ENCODE measurements around the gene TRAF2.

DNA sequence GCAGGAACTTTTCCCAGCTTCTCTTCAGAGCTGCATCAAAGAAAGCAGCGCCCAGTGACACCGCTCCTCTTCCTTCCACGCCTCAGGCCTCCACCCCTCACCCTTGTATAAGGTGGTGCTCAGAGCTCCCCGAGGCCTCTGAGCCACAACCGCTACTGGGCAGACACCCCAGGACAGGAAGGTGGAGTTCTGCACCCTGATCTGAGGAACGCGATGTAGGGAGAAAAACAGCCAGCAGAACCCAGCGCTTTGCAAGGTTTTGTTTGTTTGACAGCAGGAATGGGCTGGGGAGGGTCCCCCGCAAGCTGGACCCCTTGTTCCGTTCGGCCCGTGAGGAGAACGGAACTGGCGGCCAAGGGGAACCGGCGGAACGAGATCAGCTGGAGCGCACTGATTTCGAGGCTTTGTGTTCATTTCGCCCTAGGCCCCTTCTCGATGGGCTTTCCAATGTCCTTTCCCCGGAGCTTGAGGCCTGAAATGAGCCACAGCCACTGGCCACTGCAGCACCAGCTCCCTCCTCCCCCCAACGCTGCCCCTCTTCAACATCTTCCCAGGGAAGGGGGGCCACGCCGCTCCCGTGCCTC, 24.4 kb upstream of the TRAF2 start:
- no peak for TF ChIP-seq EZH2 (optimal IDR thresholded peaks at IDR 0.05; ENCODE audit: low read depth, low read length)
- TF ChIP-seq, protein P1, sequence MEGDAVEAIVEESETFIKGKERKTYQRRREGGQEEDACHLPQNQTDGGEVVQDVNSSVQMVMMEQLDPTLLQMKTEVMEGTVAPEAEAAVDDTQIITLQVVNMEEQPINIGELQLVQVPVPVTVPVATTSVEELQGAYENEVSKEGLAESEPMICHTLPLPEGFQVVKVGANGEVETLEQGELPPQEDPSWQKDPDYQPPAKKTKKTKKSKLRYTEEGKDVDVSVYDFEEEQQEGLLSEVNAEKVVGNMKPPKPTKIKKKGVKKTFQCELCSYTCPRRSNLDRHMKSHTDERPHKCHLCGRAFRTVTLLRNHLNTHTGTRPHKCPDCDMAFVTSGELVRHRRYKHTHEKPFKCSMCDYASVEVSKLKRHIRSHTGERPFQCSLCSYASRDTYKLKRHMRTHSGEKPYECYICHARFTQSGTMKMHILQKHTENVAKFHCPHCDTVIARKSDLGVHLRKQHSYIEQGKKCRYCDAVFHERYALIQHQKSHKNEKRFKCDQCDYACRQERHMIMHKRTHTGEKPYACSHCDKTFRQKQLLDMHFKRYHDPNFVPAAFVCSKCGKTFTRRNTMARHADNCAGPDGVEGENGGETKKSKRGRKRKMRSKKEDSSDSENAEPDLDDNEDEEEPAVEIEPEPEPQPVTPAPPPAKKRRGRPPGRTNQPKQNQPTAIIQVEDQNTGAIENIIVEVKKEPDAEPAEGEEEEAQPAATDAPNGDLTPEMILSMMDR (IDR thresholded peaks at IDR 0.05; ENCODE audit: low read length) = no peak
- TF ChIP-seq EZH2phosphoT487 (IDR thresholded peaks at IDR 0.05; ENCODE audit: low read length) = no peak

Measured in MM.1S (cell line).